ENCODE measurements around the gene S100A9.

S100A9 gene

DNA sequence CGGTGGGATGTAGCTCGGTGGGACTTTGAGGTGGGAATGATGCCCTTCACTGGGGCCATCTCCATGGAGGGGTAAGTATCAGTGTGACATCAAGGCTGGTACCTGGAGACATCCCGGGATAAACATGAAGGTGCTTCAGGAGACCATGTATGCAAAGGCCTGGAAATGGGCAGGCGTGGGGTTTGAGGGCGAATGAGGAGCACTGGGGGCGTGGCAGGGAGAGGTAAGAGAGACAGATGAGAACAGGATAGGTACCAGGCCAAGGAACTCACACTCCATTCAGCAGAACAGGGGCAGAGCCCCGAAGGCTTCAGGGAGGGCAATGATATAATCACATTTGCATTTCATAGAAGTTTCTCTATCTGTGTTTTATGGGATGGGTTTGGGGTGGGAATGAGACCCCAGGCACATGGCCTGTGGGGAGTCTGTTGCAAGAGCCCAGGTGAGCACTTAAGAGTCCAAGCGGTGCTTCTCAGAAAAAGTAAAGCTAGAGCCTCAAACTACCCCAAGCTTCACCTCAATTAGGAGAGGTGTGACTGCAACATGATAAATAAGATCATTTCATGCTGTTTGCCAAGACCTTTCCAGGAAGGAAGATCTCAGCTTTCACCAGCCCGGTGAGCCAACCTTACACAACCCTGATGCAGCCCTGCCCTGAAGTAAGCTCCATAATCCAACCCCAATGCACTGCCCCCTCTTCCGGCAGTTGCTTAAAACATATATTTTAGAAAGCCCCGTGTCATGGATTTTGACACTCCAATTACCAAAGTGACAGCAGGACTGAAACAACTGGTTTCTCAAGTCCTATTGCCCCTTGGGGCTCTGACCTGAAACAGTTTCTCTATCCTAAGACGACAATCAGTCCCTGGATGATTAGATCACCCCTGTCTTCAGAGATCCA is 7.4 kb downstream of the S100A9 start:
- TF ChIP-seq, protein P1, sequence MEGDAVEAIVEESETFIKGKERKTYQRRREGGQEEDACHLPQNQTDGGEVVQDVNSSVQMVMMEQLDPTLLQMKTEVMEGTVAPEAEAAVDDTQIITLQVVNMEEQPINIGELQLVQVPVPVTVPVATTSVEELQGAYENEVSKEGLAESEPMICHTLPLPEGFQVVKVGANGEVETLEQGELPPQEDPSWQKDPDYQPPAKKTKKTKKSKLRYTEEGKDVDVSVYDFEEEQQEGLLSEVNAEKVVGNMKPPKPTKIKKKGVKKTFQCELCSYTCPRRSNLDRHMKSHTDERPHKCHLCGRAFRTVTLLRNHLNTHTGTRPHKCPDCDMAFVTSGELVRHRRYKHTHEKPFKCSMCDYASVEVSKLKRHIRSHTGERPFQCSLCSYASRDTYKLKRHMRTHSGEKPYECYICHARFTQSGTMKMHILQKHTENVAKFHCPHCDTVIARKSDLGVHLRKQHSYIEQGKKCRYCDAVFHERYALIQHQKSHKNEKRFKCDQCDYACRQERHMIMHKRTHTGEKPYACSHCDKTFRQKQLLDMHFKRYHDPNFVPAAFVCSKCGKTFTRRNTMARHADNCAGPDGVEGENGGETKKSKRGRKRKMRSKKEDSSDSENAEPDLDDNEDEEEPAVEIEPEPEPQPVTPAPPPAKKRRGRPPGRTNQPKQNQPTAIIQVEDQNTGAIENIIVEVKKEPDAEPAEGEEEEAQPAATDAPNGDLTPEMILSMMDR (conservative IDR thresholded peaks at IDR 0.05) = no peak
- TF ChIP-seq ZFX (IDR thresholded peaks at IDR 0.05) = no peak

DNA sequence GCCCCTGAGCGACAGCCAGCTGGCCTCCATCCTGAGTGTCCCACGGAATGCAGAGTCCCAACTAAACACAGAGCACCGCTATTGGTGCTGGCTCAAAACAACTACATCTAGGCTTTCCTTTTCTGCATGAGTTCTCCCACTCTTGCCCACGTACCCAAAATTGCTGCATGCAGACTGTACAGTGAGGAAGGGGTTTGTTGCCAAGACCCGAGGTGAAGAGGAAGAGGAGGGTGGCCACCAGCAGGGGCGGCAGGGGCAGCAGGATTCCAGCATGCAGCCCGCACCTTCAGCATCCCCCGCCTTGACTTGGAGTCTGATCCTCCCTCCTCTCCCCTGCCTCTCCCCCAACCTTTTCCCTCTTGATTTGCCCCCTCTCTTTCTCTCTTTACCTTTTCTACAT is 8.0 kb downstream of the S100A9 start:
- TF ChIP-seq, protein P1 (conservative IDR thresholded peaks at IDR 0.05) = no peak
- no peak for TF ChIP-seq ZFX (IDR thresholded peaks at IDR 0.05)
- no peak overlapping the region for H3K27ac ChIP-seq

More for the DNA sequence above, 7.4 kb downstream of the S100A9 start:
- no peak overlapping the region for H3K27ac ChIP-seq

DNA sequence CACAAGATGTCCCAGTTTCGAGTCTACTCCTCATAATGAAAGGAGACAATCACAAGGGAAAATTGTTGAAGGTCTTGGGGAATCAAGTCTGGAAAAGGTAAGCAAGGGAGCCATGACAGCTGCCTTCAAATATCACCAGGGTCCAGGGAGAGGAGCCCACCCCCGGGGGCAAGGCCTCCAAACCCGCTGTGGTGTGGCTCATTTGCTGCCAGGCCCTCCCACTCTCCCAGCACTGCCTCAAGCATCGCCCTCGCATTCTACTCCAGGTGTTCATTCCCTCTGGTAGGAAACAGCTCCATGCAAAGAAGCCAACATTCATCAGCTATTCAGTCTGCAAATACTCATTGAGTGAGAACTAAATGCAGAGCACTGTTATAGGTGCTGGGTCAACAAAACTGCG is 8.6 kb downstream of the S100A9 start:
- TF ChIP-seq ZFX (IDR thresholded peaks at IDR 0.05) = no peak
- TF ChIP-seq, protein P1 (conservative IDR thresholded peaks at IDR 0.05) = no peak
- H3K27ac ChIP-seq = no peak overlapping the region

DNA sequence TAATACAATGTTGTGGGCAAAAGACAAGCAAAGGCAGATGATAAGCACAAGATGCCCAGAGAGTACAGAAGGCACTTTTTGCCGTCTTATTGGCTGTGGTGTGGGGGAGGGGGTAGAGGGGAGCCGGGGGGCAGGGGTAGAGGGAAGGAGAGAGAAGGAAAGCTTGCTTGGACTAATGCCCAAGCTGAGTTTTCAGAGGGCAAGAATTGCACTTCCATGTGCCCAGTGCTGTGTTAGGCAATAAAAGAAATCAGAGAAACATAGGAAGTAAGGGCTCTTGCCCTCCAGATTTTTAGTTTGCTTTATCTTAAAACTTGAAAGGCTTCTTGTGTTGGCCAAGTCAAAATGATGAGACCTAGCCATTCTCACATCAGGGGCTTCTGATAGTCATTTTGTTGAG is 9.4 kb downstream of the S100A9 start:
- H3K27ac ChIP-seq = no peak overlapping the region
- no peak for TF ChIP-seq ZFX (IDR thresholded peaks at IDR 0.05)
- TF ChIP-seq, protein P1 (conservative IDR thresholded peaks at IDR 0.05) = no peak

DNA sequence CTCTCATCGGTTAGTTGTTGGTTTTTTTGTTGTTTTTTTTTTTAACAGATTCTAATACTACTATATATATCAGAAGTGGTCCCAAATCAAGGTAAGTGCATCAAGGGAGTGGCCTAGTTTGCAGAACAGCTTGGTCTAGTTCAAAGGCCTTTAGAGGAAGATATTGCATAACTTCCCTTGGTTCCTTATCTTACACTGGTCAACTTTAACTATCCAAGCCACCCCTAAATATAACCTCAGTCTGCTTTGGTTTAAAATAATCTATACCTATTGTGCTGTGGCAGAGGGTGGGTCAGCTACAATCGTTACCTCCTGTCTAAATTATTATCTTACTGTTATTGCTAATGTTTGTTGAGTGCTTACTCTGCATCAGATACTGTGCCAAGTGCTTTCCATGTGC is 10.8 kb downstream of the S100A9 start:
- TF ChIP-seq, protein P1 (conservative IDR thresholded peaks at IDR 0.05) = no peak
- TF ChIP-seq ZFX (IDR thresholded peaks at IDR 0.05) = no peak
- H3K27ac ChIP-seq = no peak overlapping the region

DNA sequence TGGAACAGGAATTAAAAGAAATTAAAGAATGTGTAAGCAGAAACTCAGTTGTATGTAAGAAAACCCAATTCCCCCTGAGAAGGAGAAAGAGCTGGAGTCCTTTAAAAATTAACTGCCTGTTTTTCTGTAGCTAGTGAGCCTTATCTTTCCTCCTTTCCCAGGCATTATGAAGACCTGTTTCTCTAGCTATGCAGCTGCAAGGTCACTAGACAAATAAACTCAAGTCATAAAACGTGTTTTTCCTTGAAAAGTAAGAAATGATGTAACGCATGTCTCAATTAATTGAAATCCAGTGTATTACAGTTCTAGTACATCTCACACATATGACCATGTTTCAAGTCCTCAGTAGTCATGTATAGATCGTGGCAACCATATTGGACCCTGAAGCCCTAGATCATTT is 12.5 kb downstream of the S100A9 start:
- H3K27ac ChIP-seq = no peak overlapping the region
- no peak for TF ChIP-seq ZFX (IDR thresholded peaks at IDR 0.05)
- TF ChIP-seq, protein P1 (conservative IDR thresholded peaks at IDR 0.05) = no peak

DNA sequence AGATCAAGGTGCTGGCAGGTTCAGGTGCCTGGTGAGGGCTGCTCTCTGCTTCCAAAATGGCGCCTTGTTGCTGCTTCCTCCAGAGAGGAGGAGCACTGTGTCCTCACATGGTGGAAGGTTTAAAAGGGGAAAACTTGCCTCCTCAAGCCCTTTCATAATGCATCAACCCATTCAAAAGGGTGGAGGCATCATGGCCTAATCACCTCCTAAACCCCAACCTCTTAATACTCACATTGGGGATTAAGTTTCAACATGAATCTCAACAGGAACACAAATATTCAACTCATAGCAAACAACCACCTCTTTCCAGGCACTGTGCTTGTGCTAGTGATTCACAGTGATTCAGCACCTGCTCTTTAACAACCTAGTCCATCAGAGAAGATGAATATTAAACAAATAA is 13.6 kb downstream of the S100A9 start:
- TF ChIP-seq, protein P1 (conservative IDR thresholded peaks at IDR 0.05) = no peak
- no peak for TF ChIP-seq ZFX (IDR thresholded peaks at IDR 0.05)
- H3K27ac ChIP-seq = no peak overlapping the region

Measured in C4-2B (cell line).